Astrocyte of the hippocampus (primary cell): ENCODE results near the gene POLE.

Source experiments
- DNase-seq: peaks from one replicate; pipeline ENCODE4 v3.0.0; 2011; ENCODE audit warnings: low read depth, low spot score

The POLE gene

GRCh38 chr12:132617135-132617701, 69.9 kb downstream of the POLE start:
- no peak for DNase-seq

GRCh38 chr12:132615579-132616038, 71.5 kb downstream of the POLE start:
- DNase-seq = no peak

GRCh38 chr12:132614861-132615578, 72.1 kb downstream of the POLE start:
- peak; percentile 91 for DNase-seq

DNA sequence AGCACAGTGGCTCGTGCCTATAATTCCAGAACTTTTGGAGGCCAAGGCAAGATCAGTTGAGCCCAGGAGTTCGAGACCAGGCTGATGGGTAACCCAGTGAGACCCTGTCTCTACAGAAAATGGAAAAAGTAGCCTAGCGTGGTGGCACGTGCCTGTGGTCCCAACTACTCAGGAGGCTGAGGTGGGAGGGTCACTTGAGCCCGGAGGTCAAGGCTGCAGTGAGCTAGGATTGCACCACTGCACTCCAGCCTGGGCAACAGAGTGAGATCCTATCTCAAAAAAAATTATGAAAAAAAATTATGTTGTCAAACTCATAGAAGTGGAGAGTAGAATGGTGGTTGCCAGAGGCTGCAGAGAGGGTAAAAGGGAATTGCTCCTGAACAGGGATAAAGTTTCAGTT, 73.1 kb downstream of the POLE start:
- no peak for DNase-seq

DNA sequence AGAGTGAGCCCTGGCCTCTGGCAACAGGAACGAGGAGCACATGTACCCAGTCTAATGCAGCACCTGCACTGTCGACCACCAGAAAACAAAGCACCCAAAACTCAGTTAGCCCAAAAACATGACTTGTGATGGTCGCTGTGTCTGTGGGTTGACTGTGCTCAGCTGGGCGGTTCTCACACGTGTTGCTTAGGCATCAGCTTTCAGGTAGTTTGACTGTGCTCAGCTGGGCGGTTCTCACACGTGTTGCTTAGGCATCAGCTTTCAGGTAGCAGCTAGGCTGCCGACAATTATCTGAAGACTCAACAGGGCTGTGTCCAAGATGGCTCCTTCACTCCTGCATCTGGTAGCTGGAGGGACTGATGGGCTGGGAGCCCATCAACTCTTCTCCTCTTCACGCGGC, 75.5 kb downstream of the POLE start:
- DNase-seq = no peak

DNA sequence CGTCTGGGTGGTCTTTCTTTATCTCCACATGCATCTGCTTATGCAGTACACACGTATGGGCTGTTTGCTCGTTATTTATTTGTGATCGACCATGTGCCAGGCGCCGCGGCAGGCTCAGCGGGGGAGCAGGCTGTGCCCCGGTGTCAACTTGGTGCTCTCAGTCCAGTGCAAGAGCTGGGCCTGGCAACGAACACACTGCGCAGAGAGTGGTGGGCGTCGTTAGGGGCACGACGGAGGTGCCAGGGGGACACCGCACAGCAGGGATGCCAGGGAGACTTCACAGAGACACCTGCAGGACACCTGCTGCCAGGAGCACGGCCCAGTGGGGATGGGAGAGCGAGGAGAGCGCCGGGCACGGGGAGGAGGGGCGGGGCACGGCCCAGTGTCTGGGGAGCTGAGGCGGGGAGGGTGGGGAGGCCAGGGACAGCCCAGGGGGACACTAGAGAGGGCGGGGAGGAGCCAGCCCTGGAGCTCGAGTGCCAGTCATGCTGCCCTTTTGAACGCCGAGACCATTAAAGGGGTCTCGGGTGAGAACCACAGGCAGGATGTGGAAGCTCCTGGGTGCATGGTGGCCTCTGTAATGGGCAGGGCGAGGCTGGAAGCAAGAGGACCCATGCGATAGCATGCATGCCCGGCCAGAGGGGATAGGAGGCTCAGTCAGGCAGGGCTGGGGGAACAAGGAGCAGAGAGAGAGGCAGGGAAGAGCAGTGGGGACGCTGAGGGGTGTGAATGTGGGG, 76.1 kb downstream of the POLE start:
- DNase-seq = no peak

- peak; percentile 93 for DNase-seq
Observed at GRCh38 chr12:132610051-132610759, 76.9 kb downstream of the POLE start, which contains the start of gene LRCOL1. Gene LRCOL1 (minus strand): TSS chr12:132610582. CDS start chr12:132606251, 4,331 bp downstream.

GRCh38 chr12:132608231-132609171, 78.6 kb downstream of the POLE start:
- DNase-seq = no peak

- DNase-seq = no peak
Observed at GRCh38 chr12:132606927-132607326, 80.2 kb downstream of the POLE start.

- no peak for DNase-seq
Observed at GRCh38 chr12:132606466-132606865, 80.7 kb downstream of the POLE start.

- no peak for DNase-seq
Observed at GRCh38 chr12:132605892-132606291, 81.2 kb downstream of the POLE start.

- DNase-seq = no peak
Observed at GRCh38 chr12:132604668-132605441, 82.3 kb downstream of the POLE start.

- peak; percentile 42 for DNase-seq
Observed at GRCh38 chr12:132604151-132604618, 83.0 kb downstream of the POLE start.

DNA sequence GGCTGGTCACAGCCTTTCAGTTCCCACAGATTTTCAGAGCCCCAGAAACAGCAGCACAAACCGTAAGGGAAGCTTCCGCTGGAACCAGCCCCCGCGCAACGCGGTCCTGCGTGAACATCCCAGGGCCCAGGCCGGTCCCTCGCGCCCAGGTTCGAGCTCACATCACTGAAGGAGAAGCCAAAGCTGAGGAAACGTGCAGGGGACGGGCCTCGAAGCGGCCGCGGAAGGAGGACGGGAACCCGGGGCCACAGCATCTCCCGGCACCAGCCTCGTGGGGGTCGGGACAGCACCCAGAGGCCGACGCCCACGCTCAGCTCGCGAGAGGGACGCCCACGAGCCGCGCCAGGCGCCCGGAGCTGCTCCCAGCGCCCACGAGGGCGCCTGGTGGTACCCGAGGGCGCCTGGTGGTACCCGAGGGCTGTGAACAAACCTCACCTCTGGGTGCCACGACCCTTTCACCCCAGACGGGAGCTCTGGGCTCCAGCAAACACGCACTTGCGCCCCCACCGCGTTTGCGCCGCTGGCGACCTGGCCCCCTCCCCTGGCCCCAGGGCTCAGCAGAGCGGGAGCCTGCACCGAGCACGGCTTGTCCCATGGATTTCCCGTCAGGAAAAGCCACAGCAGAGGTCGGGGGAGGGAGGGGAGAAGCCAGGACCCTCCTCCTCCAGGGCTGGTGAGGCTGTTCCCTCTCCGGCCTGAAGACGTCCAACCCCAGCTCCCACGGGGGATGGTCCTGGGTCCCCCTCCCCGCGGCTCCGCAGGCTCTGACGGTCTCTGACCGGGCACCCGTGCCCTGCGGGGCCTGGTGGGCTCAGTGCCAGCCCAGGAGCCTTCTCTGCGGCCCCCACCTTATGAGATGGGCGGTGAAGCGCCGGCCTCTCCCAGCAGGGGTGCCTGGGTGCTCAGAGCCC, 83.6 kb downstream of the POLE start:
- DNase-seq = no peak

GRCh38 chr12:132602572-132603239, 84.4 kb downstream of the POLE start:
- DNase-seq = no peak

DNA sequence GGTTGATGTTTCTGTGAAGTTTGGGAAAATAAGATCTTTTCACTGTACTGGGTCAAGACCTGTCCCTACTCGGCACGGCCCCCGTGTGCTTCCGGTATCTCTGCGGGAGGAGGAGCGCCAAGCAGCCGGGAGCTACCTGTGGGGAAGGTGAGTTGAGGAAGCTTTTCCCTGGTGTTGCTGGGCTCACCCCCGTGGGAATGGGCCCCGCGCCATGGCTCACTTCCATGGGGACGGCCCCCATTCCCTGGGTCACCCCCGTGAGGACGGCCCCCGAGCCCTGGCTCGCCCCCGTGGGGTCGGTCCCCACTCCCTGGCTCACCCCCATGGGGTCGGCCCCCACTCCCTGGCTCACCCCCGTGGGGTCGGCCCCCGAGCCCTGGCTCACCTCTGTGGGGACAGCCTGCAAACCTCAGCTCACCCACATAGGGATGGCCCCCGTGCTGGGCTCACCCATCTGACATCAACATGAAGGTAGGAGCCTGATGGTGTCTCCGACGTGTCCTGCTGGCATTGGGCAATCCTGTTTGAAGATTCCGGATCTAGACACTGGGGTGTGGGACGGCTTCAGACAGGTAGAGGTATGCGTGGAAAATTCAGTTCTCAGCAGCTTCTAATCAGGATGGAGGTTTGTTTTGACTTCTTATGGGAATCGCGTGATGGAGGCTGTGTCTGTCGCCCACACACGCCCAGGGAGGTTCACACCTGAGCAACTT, 85.8 kb downstream of the POLE start:
- DNase-seq = no peak
